HEK293 (cell line): ENCODE data around the gene ITGB3.

ENCODE experiments used
- ELK4 ChIP-seq: IDR thresholded peaks from 2 replicates; pipeline ENCODE4 v1.6.1; 2011; ENCODE audit warnings: mild to moderate bottlenecking, low read depth, low read length, borderline replicate concordance
- FEZF1 ChIP-seq: fragments of 450-650 bp; formaldehyde crosslinking; IDR thresholded peaks from 2 replicates; pipeline ENCODE4 v1.5.1; 2016; ENCODE audit warnings: missing biosample characterization, missing genetic modification characterization
- GLIS1 ChIP-seq: fragments of 450-650 bp; formaldehyde crosslinking; IDR thresholded peaks from 2 replicates; pipeline ENCODE4 v1.5.1; 2016; ENCODE audit warnings: missing biosample characterization, missing genetic modification characterization
- IKZF3 ChIP-seq: fragments of 450-650 bp; IDR thresholded peaks from 2 replicates; pipeline ENCODE4 v1.5.0; 2018; ENCODE audit warnings: missing biosample characterization, mild to moderate bottlenecking, missing genetic modification characterization, moderate library complexity
- MZF1 ChIP-seq: fragments of 450-650 bp; formaldehyde crosslinking; IDR thresholded peaks from 2 replicates; pipeline ENCODE4 v1.5.1; 2017; ENCODE audit warnings: missing biosample characterization, missing genetic modification characterization, borderline replicate concordance
- PRDM2 ChIP-seq: fragments of 450-650 bp; formaldehyde crosslinking; IDR thresholded peaks from 2 replicates; pipeline ENCODE4 v1.5.1; 2016; ENCODE audit warnings: missing biosample characterization, missing genetic modification characterization, borderline replicate concordance
- PRDM6 ChIP-seq: fragments of 450-650 bp; formaldehyde crosslinking; IDR thresholded peaks from 2 replicates; pipeline ENCODE4 v1.5.1; 2017; ENCODE audit warnings: missing biosample characterization, missing genetic modification characterization
- TSHZ1 ChIP-seq: fragments of 450-650 bp; formaldehyde crosslinking; IDR thresholded peaks from 2 replicates; pipeline ENCODE4 v1.5.1; 2016; ENCODE audit warnings: missing biosample characterization, missing genetic modification characterization, borderline replicate concordance
- ZBTB11 ChIP-seq: fragments of 450-650 bp; formaldehyde crosslinking; conservative IDR thresholded peaks from 2 replicates; pipeline ENCODE4 v1.5.1; 2016; ENCODE audit warnings: low read depth, missing biosample characterization, missing genetic modification characterization
- ZFHX2 ChIP-seq: fragments of 450-650 bp; formaldehyde crosslinking; conservative IDR thresholded peaks from 2 replicates; pipeline ENCODE4 v1.5.1; 2016; ENCODE audit warnings: missing biosample characterization, missing genetic modification characterization
- ZNF112 ChIP-seq: fragments of 450-650 bp; formaldehyde crosslinking; IDR thresholded peaks from 2 replicates; pipeline ENCODE4 v1.5.0; 2017; ENCODE audit warnings: missing biosample characterization, missing genetic modification characterization
- ZNF132 ChIP-seq: fragments of 450-650 bp; formaldehyde crosslinking; IDR thresholded peaks from 2 replicates; pipeline ENCODE4 v1.5.1; 2017; ENCODE audit warnings: missing biosample characterization, missing genetic modification characterization, borderline replicate concordance
- ZNF184 ChIP-seq: fragments of 450-650 bp; IDR thresholded peaks from 2 replicates; pipeline ENCODE4 v1.5.1; 2018; ENCODE audit warnings: missing biosample characterization, mild to moderate bottlenecking, missing genetic modification characterization
- ZNF335 ChIP-seq: fragments of 450-650 bp; formaldehyde crosslinking; conservative IDR thresholded peaks from 2 replicates; pipeline ENCODE4 v1.5.1; 2016; ENCODE audit warnings: missing biosample characterization, missing genetic modification characterization
- ZNF362 ChIP-seq: fragments of 450-650 bp; formaldehyde crosslinking; IDR thresholded peaks from 2 replicates; pipeline ENCODE4 v1.5.1; 2016; ENCODE audit warnings: missing biosample characterization, missing genetic modification characterization
- ZNF37A ChIP-seq: fragments of 450-650 bp; IDR thresholded peaks from 2 replicates; pipeline ENCODE4 v1.5.1; 2018; ENCODE audit warnings: missing biosample characterization, missing genetic modification characterization
- ZNF426 ChIP-seq: fragments of 450-650 bp; formaldehyde crosslinking; IDR thresholded peaks from 2 replicates; pipeline ENCODE4 v1.5.1; 2017; ENCODE audit warnings: missing biosample characterization, missing genetic modification characterization, mild to moderate bottlenecking, inconsistent platforms, moderate library complexity
- ZNF48 ChIP-seq: fragments of 450-650 bp; formaldehyde crosslinking; IDR thresholded peaks from 2 replicates; pipeline ENCODE4 v1.5.1; 2016; ENCODE audit warnings: missing biosample characterization, missing genetic modification characterization
- ZNF580 ChIP-seq: fragments of 450-650 bp; formaldehyde crosslinking; IDR thresholded peaks from 2 replicates; pipeline ENCODE4 v1.5.1; 2016; ENCODE audit warnings: missing biosample characterization, missing genetic modification characterization
- ZNF768 ChIP-seq: fragments of 450-650 bp; formaldehyde crosslinking; IDR thresholded peaks from 2 replicates; pipeline ENCODE4 v1.5.1; 2018; ENCODE audit warnings: missing biosample characterization, mild to moderate bottlenecking, missing genetic modification characterization
- ZNF830 ChIP-seq: fragments of 450-650 bp; IDR thresholded peaks from 2 replicates; pipeline ENCODE4 v1.5.0; 2018; ENCODE audit warnings: missing biosample characterization, missing genetic modification characterization, low read depth, mild to moderate bottlenecking, moderate library complexity

The ITGB3 gene

GRCh38 chr17:47225436-47225858 is 28.2 kb upstream of the ITGB3 start (continued):
- peak; percentile 40; the same call in 1 of the 2 replicates for TF ChIP-seq FEZF1 (tag by site-specific recombination)
- TF ChIP-seq PRDM2: no peak
- peak; percentile 90 for TF ChIP-seq PRDM6 (tag by site-specific recombination)
- TF ChIP-seq IKZF3 (tag by site-specific recombination): peak; percentile 17; the same call in 1 of the 2 replicates
- no peak for TF ChIP-seq ZNF184 (tag by site-specific recombination)
- TF ChIP-seq TSHZ1: 0 out of 2 replicates have a peak, but pooled peaks have one; percentile 13
- TF ChIP-seq MZF1 (tag by site-specific recombination): no peak
- TF ChIP-seq ZNF768 (tag by site-specific recombination): no peak
- TF ChIP-seq ZNF362 (tag by site-specific recombination): peak; percentile 87
- no peak for TF ChIP-seq ZBTB11 (tag by site-specific recombination)
- no peak for TF ChIP-seq ZNF132 (tag by site-specific recombination)
- no peak for TF ChIP-seq ZNF830 (tag by site-specific recombination)
- no peak for TF ChIP-seq ZNF37A (tag by site-specific recombination)
- TF ChIP-seq ZNF48 (tag by site-specific recombination): no peak
- TF ChIP-seq ELK4: no peak
- TF ChIP-seq ZFHX2 (tag by site-specific recombination): no peak
- 0 out of 2 replicates have a peak, but pooled peaks have one; percentile 3 for TF ChIP-seq ZNF112 (tag by site-specific recombination)
- no peak for TF ChIP-seq ZNF580
- no peak for TF ChIP-seq GLIS1 (tag by site-specific recombination)
- TF ChIP-seq ZNF335 (tag by site-specific recombination): peak; percentile 60
- TF ChIP-seq ZNF426 (tag by site-specific recombination): no peak
